ENCODE data around the gene PPP2R2B. TPM values are rescaled to one million over a fixed set of nuclear protein-coding genes. Genes with fewer than 3 reads are reported as not detected.

PPP2R2B gene
- total RNA-seq, 4 donors from 2014 or later: 0.31 to 1.9 (median 0.96) TPM

- DNase-seq (ENCODE audit: low spot score): no peak
- TF ChIP-seq CTCF (IDR thresholded peaks at IDR 0.05): no peak
- no peak for ATAC-seq (ENCODE audit: low FRiP score)
These were observed 178.7 kb downstream of the PPP2R2B start for GRCh38 chr5:146699664-146700418.

DNA sequence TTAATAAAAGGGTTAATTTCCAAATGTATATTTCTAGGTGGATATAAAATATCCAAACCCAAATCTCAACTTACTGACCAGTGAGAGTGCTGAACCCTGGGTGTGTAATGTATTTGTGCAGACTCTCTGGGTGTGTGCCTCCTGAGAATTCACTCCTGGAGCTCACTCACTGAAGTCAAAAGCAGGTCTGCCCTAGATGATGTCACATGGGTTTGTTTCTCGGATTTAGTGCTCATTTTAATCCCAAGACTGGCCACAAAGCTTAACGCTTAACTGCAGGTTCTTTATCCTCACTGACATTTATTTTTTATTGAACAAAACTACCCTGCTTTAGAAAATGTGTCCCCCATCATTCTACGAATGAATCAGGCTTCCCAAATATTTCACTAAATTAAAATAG, 179.4 kb downstream of the PPP2R2B start:
- TF ChIP-seq CTCF (IDR thresholded peaks at IDR 0.05): no peak
- ATAC-seq (ENCODE audit: low FRiP score): no peak
- DNase-seq (ENCODE audit: low spot score): no peak

GRCh38 chr5:146698651-146699050, 179.9 kb downstream of the PPP2R2B start:
- no peak for DNase-seq (ENCODE audit: low spot score)
- ATAC-seq (ENCODE audit: low FRiP score): no peak
- TF ChIP-seq CTCF (IDR thresholded peaks at IDR 0.05): no peak

GRCh38 chr5:146697211-146697610, 181.3 kb downstream of the PPP2R2B start:
- ATAC-seq (ENCODE audit: low FRiP score): no peak
- DNase-seq (ENCODE audit: low spot score): no peak
- no peak for TF ChIP-seq CTCF (IDR thresholded peaks at IDR 0.05)

GRCh38 chr5:146695646-146696045, 182.9 kb downstream of the PPP2R2B start:
- no peak for ATAC-seq (ENCODE audit: low FRiP score)
- DNase-seq (ENCODE audit: low spot score): no peak
- no peak for TF ChIP-seq CTCF (IDR thresholded peaks at IDR 0.05)

DNA sequence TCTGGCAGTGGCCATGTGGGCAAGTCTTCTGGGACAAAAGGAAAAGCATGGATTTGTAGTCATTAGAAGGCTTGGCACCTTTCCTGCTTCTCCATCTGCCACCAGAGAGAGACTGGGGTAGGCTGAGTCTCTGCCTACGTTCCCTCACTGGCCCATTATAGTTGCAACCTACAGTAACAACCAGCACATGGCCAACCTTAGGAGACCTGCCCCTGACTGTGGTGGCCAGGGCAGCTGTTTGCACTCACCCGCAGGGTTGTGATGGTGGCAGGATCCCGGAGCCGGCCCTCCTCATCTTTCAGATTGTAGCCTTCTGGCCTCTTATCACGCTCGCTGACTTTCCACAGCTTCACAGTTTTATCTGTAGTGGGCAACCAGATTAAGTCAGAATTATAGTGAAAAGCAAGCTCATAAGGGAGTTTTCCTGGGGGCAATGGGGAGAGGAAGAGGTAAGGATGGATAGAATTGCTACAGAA, 187.6 kb downstream of the PPP2R2B start:
- ATAC-seq (ENCODE audit: low FRiP score): no peak
- TF ChIP-seq CTCF (IDR thresholded peaks at IDR 0.05): no peak

GRCh38 chr5:146687630-146688029, 190.9 kb downstream of the PPP2R2B start:
- no peak for TF ChIP-seq CTCF (IDR thresholded peaks at IDR 0.05)
- no peak for DNase-seq (ENCODE audit: low spot score)
- no peak for ATAC-seq (ENCODE audit: low FRiP score)

More for the DNA sequence above, 187.6 kb downstream of the PPP2R2B start:
- DNase-seq (ENCODE audit: low spot score): no peak
